Testis (tissue), 3 donors: ENCODE measurements around the gene MBTPS2. TPM values are rescaled to one million over a fixed set of nuclear protein-coding genes. Genes with fewer than 3 reads are reported as not detected.

Source experiments
- DNase-seq: peaks from one replicate; pipeline ENCODE4 v3.0.0-alpha.2; 2019
- H3K27ac ChIP-seq, 2 donors: fragments of 200-600 bp; sonication (generic); one replicate each; pipeline ENCODE4 v1.5.1; 2019
- H3K27me3 ChIP-seq: fragments of 200-600 bp; sonication (generic); one replicate; pipeline ENCODE4 v1.5.1; 2019
- H3K36me3 ChIP-seq: fragments of 200-600 bp; sonication (generic); one replicate; pipeline ENCODE4 v1.5.1; 2017; ENCODE audit warnings: low read depth; ENCODE audit errors: missing control alignments
- H3K4me1 ChIP-seq: fragments of 200-600 bp; sonication (generic); one replicate; pipeline ENCODE4 v1.5.1; 2019
- H3K4me3 ChIP-seq, 2 donors: fragments of 200-600 bp; sonication (generic); one replicate each; pipeline ENCODE4 v1.5.1; 2017 to 2019
- H3K9me3 ChIP-seq: fragments of 200-600 bp; sonication (generic); one replicate; pipeline ENCODE4 v1.5.1; 2017
- CTCF ChIP-seq, 3 experiments: fragments of 450-650 bp in 2 of 3; fragments of 200-600 bp in 1 of 3; sonication (generic) in 1 of 3; IDR thresholded peaks; one replicate each; pipeline ENCODE4 v1.5.1; 2016 to 2019; ENCODE audit warnings: antibody characterized with exemption in 3 of 3, mild to moderate bottlenecking in 2 of 3, moderate library complexity in 1 of 3
- POLR2A ChIP-seq: fragments of 450-650 bp; IDR thresholded peaks from one replicate; pipeline ENCODE4 v1.6.1; 2017; ENCODE audit warnings: antibody characterized with exemption, mild to moderate bottlenecking, moderate library complexity
- WGBS, 2 donors: methylation state at CpG; one replicate each; pipeline ENCODE4 v1.1.5; 2018; 5-methylcytosine and 5-hydroxymethylcytosine counted together
- intact Hi-C: fragments of 100-400 bp; cut with DNase I; formaldehyde crosslinking; loops from one replicate; pipeline ENCODE4 v1.15.1; 2023; ENCODE audit warnings: low total_unique reads
- polyA plus RNA-seq: library from polyadenylated mRNA; stranded (reverse); fragments of 350-450 nt; fragmentation: Illumina TruSeq; extraction: RNeasy Lipid Tissue Mini Kit (QIAGEN cat#74804); gene quantifications from one replicate; pipeline ENCODE4 v1.2.3, GENCODE V29; 2014; ENCODE audit warnings: low read depth, low replicate concordance; ENCODE audit not compliant: insufficient read depth
- small RNA-seq, 2 donors: library from RNA; depleted of rRNA; stranded (forward); fragments of <200 nt; gene quantifications; one replicate each; pipeline ENCODE3, GENCODE V24; 2016
- total RNA-seq, 2 donors: library from RNA; depleted of rRNA; stranded (reverse); fragments of >200 nt; gene quantifications; one replicate each; pipeline ENCODE4 v1.2.3, GENCODE V29; 2016

Gene MBTPS2
- total and polyA plus RNA-seq, 3 donors from 2014 or later = 8.5 to 11.4 (median 11.4) TPM

DNA sequence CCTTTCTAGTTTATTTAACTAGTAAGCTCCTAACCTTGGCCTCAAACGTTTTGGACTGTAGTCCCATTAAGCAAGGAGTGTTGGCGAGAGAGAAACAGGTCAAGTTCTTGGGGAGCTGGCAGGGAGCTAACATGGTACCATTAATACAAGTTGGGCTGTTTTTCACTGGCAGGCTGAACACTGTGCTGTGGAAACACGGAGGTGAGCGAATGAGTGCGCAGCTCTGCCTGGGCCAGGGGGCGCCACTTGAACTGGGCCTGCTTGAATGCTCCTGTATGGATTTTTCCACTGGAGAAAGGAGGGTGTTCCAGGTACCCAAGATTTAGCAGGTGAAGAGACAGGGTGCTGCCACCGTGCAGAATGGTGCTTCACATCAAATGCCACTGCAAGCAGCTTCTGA, 93.7 kb downstream of the MBTPS2 start:
- TF ChIP-seq POLR2A (no peak), CTCF (IDR thresholded peaks at IDR 0.05) (no peak)
- no peaks in the 10 kb centered on the region for H3K36me3 ChIP-seq
- no peak overlapping the region for H3K4me3 ChIP-seq
- intact Hi-C loops = no loop called here
- no peaks in the 10 kb centered on the region for H3K9me3 ChIP-seq
- 60 to 85% methylated on average over 1 to 7 of the region's 7 CpGs for WGBS, 2 donors
- H3K4me1 ChIP-seq = no peaks in the 10 kb centered on the region
- H3K27ac ChIP-seq = no peak overlapping the region
- DNase-seq = no peak
- no peaks in the 10 kb centered on the region for H3K27me3 ChIP-seq

DNA sequence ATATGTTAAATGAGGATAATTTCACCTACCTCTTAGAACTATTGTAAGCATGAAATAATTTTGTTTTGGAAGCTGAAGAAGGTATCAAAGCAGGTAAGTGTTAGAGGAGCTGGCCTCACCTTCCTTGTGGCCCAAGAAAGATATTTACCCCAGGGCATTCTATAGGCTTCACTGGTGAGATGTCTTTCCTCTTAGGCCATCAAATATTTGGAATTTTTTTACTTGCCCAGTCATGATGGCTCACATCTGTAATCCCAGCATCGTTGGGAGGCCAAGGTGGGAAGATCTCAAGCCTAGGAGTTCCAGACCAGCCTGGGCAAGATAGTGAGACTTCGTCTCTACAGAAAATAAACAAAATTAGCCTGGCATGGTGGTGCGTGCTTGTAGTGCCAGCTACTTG, 95.0 kb downstream of the MBTPS2 start:
- intact Hi-C loops = no loop called here
- no peak for DNase-seq
- Histone ChIP-seq H3K27ac (no peak overlapping the region), H3K9me3 (no peaks in the 10 kb centered on the region), H3K36me3 (no peaks in the 10 kb centered on the region), H3K4me3 (no peak overlapping the region), H3K27me3 (no peaks in the 10 kb centered on the region), H3K4me1 (no peaks in the 10 kb centered on the region)
- 92 to 100% methylated on average over 1 to 3 of the region's 3 CpGs for WGBS, 2 donors
- TF ChIP-seq POLR2A = no peak

Small RNAs within 50 kb of the gene (small RNA-seq; reads per million reads assigned to genes)
- gene U73479.1 = 0 reads per million in 2 donors

Other genes starting within 250 kb of the MBTPS2 start
- gene KLHL34, start 181.3 kb upstream of the MBTPS2 start, total RNA-seq = under 1 TPM; 0.31 to 0.47 TPM
- 0.16 TPM for gene KLHL34, start 181.3 kb upstream of the MBTPS2 start, polyA plus RNA-seq
- not detected for gene SMPX, start 81.5 kb upstream of the MBTPS2 start, total RNA-seq
- gene SMPX, start 81.5 kb upstream of the MBTPS2 start, polyA plus RNA-seq = 4.2 TPM
- 10 to 100 TPM; 11.7 to 15.6 TPM for gene YY2, start 16.4 kb downstream of the MBTPS2 start, total RNA-seq
- 8.3 TPM for gene YY2, start 16.4 kb downstream of the MBTPS2 start, polyA plus RNA-seq
- 10 to 100 TPM; 35.7 to 38.8 TPM for gene SMS, start 101.1 kb downstream of the MBTPS2 start, total RNA-seq
- 49.8 TPM for gene SMS, start 101.1 kb downstream of the MBTPS2 start, polyA plus RNA-seq
- gene PHEX, start 192.7 kb downstream of the MBTPS2 start, total RNA-seq = under 1 TPM; 0.31 to 0.37 TPM
- 0.24 TPM for gene PHEX, start 192.7 kb downstream of the MBTPS2 start, polyA plus RNA-seq